Eye (tissue), 1 donor: ENCODE data around the gene GRM7.

Experiments
- DNase-seq: peaks from one replicate; pipeline ENCODE4 v3.0.0-alpha.2; 2015

Gene GRM7

DNA sequence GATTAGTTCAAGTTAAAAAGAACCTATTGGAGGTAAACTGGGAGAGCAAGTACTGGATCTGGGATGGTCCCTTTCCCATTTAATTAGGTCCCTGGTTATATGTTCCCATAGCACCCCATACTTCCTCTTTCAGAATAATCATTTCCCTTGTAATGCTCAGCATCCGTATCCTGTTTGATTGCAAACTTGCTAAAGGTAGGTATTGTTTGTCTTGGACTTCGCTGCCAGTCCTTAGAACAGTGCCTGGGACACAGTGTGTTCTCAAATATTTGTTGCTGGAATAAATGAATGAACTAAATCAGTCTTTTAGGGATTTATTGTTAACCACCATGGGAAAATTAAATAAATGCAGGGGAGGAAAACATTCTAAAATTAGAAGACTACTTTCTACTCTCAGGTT lies 299.8 kb downstream of the GRM7 start:
- DNase-seq = no peak

DNA sequence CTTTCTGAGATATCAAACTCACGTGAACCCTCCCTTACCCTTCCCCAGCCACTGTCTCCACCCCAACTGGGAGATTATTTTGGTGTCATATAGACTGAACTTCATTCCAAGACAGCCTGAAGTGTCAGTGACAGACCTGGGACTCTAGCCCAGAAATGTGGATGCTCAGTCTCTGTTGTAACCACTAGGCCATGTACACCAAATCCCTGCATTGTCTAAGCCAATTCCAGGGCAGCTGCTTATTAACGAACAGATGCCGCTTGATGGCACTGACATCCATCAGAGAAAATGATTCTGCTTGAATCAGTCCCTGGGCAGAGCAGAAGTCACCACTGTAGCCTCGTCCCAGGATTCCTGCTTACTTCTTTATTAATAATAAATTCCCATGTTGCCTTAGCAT lies 305.5 kb downstream of the GRM7 start:
- DNase-seq = peak; percentile 66

GRCh38 chr3:7171493-7171892 lies 310.6 kb downstream of the GRM7 start:
- no peak for DNase-seq

DNA sequence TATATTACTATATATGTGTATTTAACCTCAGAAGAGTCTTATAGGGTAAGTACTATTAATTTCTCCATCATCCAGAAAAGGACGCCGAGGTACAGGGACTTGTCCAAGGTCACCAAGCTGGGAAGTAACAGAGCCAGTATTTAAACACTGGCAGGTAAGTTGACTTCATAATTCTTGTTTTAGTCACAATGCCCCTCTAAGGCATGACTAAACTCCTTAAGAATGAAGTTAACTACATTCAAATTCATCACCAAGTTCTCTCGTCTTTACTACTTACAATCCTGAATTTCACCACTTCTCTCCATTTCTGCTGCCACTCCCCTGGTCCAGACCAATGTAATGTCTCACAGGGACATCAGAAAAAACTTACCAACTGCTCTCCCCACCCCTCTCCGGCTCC lies 312.1 kb downstream of the GRM7 start:
- no peak for DNase-seq

DNA sequence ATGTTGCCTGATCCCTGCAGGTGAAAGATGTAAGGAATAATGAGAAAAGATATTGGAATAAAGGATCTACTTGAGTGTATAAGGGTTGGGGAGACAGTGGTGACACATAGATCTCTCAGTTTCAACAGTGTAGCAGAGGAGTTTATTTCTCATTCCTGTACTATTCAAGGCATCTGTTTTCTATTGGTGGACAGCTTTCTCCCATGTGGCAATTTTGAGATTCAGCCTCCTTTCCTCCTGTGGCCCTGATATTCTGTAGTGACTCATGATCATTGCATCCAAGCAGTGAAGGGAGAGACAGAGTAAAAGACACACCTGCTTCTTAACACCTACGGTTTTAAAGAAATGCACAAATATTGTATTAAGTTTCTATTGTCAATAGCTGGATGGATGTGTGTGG lies 327.6 kb downstream of the GRM7 start:
- DNase-seq = no peak

DNA sequence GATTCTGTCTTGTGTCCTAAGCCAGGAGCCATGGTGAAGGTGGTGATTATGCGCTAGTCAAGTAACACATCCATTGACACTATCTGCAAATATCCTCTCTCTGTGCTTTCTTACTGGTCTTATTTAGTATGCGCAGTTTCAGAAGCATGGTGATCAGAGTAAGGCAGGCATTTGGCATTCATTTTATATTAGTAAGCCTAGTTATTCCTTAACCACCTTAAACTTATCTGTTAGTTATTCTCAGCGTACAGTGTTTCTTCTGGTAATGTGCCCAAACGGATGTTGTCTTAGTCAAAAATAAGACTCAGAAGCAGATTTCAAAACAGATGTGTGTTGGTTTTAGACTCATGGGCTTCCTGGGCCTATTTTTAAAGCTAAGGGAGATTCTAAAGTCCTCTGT lies 329.2 kb downstream of the GRM7 start:
- DNase-seq = no peak

GRCh38 chr3:7193269-7193668 lies 332.4 kb downstream of the GRM7 start:
- DNase-seq = no peak

DNA sequence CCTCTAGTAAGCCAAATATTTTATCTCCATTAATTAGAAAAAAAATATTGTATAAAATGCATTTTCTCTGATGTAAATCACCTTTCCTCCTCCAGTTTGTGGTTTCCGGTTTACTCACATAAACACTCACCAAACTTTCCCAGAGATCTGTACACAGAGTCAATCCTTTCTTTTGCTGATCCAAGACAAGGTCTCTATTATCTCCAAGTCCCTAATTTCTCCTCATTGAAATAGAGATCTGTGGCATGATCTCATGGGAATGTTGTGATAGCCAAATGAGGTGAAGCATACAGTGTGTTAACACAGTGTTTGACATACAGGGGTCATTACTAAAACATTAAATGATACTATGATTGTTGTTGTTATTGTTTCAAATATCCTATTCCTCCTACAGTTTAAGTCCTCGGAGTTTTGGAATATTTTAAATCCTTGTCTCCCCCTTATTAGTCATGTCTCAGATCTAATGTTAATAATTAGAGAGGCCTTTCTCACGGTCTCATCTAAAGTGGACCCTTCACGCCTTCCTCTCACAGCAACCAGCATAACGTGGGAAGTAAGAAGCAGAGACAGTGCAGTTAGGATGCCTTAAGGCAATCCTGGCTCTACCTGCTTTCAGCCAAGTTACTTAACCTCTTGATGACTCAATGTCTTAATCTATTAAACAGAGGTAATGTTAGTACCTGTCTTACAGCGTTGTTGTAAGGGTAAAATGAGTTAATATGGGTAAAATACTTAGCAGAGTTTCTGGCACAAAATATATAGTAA lies 333.3 kb downstream of the GRM7 start:
- DNase-seq = no peak

DNA sequence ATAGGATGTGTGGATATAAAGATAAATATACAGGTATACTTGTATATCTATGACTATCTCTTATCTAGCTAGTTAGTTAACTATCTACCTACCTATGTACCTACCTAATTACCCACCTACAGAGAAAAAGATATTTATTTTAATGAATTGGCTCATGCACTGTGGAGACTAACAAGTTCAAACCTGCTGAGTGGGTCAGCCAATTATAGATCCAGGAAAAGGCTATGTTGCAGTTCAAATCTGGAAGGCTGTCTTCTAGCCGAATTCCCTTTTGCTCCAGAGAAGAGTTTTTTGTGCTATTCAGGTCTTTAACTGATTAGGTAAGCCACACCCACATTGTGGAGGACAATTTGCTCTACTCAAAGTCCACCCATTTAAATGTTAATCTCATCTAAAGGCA lies 335.0 kb downstream of the GRM7 start:
- DNase-seq = no peak

- DNase-seq = no peak
Measured at GRCh38 chr3:7201784-7202183, 340.9 kb downstream of the GRM7 start.

DNA sequence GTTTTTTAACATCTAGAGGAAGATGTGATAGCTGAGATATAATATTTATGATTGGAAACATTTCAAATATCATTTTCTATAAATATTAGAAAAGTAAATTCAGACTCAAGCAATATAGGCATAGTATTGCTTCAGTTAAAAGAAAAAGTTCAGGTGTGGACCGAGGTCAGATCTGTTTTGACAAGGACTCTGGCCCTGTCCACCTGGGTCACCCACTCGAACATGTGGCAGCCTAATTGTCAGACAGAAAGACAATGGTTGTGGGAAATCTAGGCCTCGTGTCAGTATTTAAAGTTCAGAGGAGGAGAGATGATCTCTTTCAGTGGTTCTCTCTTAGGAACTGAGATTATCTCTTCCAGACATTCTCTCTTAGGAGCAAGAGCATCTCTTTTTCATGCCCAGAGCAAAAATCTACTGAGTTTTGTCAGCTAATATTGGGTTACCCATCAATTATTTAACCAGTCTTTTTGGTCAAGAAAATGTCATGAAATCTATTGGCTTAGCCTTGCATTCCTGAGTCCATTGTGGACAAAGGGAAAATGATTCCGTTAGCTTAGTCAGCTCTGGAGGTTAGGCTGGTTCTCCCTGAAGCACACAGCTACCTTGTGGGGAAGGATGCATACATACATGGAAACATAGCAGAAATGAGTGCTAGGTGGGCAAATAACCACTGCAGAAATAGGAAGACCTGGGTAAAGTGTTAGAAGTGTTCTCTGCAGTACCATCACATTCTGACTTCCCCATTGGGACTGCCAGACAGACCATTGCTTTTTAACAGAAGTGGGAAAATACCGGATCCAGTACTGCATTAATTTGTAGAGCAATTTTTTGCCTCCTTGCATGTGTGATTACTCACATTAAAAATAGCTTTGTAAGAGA lies 343.3 kb downstream of the GRM7 start:
- no peak for DNase-seq

- DNase-seq = peak; percentile 3
Measured at GRCh38 chr3:7204848-7205156, 343.9 kb downstream of the GRM7 start.

DNA sequence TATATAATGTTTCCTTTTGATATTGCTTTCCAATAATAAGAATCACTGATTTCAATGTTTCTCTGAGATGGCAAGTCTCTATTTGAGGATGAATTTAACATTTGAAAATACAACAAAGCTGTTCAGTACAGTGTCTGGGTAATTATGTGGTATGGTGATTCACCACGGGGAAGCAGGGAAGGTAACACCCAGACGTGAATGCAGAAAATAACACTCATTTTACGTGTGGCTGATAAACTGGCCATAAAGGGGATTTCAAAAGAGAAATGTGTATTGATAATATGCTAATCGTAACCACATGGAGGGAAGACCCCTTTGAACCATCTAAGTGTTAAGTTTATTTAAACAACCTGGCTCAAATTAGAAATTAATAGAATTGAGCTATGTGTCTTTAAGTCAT lies 344.6 kb downstream of the GRM7 start:
- peak; percentile 4 for DNase-seq

DNA sequence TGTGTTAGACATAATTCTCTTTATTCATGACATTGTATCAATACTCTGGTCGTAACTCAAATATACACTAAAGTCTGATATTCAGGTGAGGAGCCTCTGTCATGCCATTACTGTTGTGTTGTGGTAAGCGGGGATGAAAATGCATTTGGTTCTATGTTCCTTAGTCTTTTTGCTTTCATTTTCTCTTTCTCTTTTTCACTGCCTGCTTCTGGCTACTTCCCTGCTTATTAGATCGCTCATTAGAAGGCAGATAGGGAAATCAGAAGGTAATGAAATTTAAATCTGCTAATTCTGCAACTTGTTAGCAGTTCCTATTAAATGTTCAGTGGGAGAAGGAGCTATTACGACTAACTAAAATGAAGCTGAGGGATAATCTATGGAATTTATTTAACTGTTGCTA lies 345.0 kb downstream of the GRM7 start:
- no peak for DNase-seq

GRCh38 chr3:7207125-7207524 lies 346.2 kb downstream of the GRM7 start:
- no peak for DNase-seq

DNA sequence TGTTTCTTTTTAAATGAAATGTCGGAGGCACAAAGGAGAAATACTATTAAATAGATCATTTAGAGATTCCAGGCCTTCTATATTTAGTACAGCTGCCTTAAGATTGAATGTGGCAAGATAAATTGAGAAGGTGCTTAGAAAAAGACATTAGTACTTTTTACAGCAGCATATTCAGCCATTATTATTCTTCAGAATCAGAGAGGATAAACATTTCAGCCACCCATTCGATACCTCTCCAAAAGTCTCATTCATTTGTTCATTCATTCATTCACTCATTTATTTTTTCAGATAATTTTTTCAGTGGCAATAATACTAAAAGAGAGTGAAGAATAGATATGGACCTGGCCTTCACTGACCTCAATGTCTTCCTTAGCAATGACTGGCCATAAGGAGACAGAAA lies 347.0 kb downstream of the GRM7 start:
- DNase-seq = no peak

DNA sequence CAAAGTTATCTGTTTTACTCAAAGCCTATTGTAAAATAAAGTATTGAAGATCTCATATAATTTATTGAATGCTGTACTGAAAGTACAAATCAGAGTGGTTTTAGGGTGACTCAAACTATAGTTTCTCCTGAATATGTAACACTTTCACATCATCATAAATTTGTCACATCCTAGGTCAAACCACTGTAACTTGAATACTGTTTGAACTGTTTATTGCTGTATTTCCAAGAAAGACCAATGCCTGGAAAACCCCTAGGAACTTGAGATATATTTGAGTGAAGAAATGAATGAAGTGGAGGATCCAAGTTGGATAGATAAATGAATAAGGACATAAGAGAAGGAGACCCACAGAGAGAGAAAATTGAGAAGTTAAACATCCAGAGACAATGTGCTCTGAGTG lies 348.2 kb downstream of the GRM7 start:
- DNase-seq = no peak

DNA sequence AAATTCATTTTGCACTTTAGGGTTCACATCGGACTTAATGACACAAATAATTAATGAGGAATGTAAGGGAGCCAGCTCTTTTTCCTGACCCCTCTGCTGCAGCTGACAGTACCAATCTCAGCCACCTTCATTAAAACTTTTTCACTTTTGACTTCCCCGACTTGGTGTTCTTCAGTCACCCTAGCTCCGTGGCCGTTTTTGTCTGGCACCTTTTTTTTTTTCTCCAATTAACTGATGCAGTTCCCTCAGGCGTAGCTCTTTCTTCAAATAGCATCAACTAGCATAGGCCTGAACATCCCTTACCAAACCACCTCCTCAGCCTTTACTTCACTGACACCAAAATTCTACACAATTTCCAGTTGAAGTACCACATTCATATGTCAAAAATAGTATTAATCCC lies 350.8 kb downstream of the GRM7 start:
- peak; percentile 21 for DNase-seq

- no peak for DNase-seq
Measured at GRCh38 chr3:7215706-7216105, 354.8 kb downstream of the GRM7 start.

DNA sequence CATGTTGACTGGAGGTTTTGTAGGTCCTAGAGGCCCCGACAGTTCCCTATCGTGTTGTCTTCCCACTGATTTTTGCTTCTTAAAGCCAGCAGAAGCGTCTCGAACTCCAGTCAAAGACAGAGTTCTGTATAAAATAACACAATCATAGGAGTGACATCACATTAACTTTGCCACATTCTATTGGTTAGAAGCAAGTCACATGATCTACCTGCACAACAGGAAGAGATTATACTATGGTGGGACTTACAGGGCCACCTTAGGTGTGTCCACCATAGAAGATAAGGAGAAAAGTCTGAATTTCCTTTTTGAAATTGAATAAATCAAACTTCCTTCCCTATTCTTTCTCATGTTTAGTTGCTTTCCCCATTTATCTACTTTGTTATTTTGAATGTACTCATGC lies 365.5 kb downstream of the GRM7 start:
- DNase-seq = no peak

DNA sequence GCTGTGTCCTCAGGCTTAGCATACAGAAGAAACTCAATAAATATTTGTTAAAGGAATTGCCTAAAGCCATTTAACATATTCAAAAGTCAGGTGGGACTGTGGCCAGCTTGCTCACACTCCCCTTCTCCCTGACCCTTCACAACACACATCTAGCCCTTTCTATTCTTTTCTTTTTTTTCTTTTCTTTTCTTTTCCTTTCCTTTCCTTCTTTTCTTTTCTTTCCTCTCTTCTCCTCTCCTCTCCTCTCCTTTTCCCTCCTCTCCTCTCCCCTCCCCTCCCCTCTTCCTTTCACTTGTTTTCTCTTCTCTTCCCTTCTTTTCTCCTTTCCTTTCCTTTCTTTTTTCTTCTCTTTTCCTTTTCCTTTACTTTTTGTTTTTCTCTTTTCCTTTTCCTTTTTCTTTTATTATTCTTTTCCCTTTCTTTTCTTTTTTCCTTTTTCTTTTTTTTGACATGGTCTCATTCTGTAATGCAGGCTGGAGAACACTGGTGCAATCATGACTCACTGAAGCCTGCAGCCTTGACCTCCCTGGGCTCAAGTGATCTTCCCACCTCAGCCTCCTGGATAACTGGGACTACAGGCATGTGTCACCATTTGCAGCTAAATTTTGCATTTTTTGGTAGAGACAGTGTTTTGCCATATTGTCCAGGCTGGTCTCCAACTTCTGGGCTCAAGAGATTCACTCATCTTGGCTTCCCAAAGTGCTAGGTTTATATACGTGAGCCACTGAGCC lies 377.8 kb downstream of the GRM7 start:
- no peak for DNase-seq

GRCh38 chr3:7241584-7242302 lies 380.8 kb downstream of the GRM7 start:
- peak; percentile 5 for DNase-seq

DNA sequence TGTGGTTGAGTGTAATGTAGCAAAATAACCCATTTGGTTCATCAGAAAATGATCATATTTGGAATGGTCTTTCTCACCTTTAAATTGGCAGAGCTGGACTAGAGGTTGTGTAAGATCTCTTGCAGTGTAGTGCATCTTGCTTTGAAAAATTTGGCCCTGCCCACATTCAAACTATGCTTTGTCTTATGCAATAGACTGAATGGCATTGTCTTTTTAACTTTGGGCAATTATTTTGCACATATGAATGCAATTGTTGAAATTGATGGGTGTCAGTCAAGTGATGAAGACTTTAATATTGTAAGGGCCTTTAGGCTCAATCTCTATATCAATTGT lies 381.4 kb downstream of the GRM7 start:
- no peak for DNase-seq
